ENCODE measurements around the gene XDH.
A peak's percentile ranks its signal among the peaks of the same experiment; 100 is the strongest.

XDH gene

DNA sequence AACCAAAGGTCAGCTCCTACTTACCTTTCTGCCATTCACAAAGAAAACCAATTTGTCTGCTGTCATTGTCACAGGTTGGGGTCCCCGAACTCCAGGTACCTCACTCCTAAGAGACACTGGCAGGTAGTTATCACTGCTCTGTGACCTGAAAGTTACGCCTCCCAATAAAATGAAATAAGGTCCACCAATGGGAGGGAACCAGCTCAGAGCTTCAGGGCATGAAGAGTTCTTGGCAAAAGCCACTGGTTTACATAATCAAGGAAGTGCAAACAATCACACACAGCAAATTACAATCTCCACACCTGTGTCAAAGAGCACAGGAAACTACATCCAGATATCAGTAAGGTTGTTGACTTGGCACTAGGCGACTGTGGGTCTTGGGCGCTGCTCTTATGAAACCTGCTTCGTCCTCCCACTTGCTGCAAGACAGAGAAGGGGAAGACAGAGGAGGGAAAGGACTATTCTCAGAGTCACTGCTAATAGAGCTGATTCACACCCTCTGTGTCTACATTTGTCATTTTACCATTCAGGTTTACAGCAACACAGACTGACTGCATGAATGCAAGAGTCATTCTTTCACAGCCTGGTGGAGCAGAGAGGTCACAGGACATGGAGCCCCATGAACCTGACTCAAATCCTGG is at the start of gene XDH:
TSS of gene XDH (minus strand) at position 142 of the 641 bp plus-strand sequence. CDS start at position 66, 76 bp downstream.
- no peak for DNase-seq

DNA sequence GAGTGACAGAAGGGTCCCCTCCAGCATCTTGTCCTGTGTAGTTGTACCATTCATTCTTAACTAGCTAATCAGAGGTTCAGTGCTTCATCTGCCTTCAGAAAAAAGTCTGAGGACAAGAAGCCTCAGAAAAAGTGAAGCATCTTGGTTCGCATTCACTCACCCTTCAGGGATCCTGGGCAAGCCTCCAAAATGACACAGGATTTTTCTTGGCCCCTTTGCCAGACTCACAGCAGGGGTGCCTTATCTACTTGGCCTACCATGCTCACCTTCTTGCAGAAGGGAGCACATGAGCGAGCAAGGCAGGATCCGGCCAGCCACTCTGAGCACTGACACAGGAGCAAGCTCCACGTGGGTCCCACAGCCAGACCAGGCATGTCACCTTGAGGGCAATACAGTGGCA is 43.1 kb upstream of the XDH start:
- DNase-seq, result no peak

DNA sequence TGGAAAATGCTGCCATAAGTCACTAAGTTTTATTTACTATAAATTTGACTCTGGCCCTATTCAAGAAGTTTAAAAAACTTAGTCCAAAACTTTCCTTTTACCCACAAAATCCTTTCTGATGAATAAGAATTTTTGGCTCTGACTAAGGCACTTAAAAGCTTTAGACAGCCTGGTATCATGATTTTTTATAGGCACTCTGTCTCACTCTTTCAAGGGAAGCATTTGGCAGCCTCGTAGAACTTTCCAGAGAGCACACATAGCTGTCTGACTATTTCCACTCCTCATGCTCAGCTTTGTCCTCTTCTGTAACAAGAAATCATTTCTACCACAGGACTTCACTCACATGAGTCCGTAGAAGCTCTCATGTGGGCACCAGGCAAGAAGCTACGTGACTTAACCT is 32.3 kb upstream of the XDH start:
- DNase-seq, result peak; percentile 70

- DNase-seq, result no peak
Measured at GRCh38 chr2:31442376-31442775, 27.8 kb upstream of the XDH start.

- peak; percentile 91 for DNase-seq
Measured at GRCh38 chr2:31440764-31441163, 26.2 kb upstream of the XDH start.

- no peak for DNase-seq
Measured at GRCh38 chr2:31434911-31435310, 20.4 kb upstream of the XDH start.

DNA sequence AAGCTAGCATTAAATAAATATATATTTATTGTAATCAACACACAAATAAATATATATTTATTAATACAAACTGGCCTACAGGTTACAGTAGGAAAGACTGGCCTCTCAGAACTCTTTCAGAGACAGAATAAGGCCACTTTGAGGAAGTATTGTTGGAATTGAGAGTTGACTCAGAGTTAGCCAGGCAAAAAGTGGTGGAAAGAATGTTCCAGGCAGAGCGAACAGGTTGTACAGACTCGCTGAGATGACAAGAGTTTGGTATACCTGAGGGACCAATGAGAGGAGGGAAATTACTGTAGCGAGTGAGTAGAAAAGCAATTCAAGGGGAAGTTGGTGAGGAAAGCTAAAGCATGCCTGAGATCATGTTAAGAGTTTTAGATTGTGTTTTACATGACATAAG is 19.0 kb upstream of the XDH start:
- DNase-seq, result no peak

DNA sequence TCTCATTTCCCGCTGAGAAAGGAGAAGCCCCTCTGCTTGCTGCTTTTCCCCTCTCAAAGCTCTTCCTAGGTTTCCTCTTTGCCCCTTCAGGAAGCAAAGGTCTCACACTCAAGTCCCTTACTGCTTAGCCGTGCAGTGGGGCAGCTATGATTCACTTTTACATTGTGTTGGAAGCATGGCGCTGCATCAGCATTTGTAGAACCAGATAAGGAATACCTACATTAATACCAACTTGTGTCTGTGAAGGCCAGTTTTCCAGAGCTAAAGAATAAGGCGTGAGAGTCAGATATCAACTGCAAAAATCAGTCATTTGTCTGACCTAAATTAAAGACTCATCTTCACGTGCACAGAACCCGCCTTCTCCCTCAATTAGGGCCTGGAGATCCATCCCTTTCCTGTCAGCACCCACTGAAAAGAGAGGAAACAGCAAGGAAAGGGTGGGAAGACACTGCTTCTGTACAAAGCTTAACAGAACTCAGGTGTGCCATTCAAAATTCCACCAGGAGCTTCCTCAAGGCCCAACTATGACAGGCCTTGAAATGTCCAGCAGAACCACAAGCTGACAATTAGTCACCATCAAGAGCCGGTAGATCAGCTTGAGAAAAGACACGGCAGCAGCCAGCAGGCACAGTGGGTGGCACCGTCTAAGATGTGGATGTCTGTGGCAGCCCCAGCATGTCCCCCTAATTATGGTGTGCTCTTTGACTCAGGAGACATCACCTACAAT is 16.1 kb upstream of the XDH start:
- no peak for DNase-seq

DNA sequence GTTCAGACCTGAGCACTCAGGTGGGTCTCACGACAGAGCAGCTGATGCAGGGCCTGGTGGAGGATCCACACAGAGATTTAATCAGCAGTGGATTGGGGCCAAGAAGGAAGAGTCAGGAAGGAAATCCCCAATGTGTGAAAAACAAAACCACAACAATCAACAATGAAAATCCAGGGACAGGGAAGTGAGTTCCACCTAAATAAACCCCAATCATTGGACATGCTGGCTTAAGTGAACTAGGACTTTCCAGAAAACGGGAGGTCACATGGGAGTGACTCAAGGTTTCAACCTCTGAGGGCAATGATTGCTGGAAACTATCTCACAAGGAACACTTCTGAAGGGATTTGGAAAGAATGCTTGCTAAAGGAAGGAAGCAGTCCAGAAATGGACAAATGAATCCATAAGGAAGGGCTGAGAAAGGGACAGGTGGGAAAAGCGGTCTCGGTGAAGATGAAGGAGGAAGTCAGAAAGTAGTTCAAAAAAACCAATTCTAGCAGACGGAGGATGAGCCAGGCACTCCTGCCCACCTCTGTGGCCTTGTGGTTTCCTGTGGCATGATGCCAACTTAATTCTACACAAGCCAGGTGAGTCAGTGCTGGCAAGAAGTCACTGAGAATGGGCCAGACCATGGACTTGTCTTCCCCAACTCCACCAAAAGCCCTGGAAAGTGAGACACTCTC is 15.4 kb upstream of the XDH start:
- DNase-seq, result no peak

DNA sequence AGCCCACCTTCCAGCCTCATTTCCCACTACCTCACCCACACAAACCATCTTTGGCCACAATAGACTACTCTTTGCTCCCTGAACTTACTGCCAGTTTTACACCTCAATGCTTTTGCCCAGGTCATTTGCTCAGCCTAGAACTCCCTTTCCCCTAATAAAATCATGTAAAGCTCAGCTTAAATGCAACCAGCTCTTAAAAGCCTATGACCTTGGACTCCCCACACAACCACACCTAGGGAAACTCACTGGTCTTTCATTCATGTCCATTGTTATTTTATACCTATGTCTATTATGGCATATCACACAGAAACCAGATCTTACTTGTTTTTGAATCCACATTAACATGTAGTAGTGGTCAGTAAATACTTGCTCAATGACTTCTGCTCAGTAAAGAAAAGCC is 14.5 kb upstream of the XDH start:
- DNase-seq, result no peak

GRCh38 chr2:31428001-31428418 is 13.5 kb upstream of the XDH start:
- DNase-seq, result peak; percentile 48

DNA sequence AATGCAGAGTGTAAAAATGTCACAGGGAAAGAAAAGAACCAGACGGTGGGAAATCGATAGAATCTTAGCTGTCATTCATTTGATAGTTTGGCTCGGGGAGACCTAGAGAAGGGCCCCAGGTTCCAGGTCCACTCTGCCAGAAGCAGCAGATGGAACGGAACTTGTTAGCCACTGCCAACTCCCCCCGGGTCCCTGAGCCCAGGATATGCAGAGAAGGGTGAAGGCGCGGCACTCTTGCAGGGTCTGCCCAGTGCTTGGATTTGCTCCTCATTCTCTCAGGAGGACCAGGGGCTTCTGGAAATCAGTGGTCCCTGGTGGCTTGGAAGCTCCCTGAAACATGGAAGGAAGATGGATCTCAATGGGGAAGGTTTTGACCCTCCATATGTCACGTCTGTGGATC is 11.6 kb upstream of the XDH start:
- DNase-seq, result no peak

GRCh38 chr2:31421634-31422033 is 7.1 kb upstream of the XDH start:
- DNase-seq, result no peak

- peak; percentile 73 for DNase-seq
Measured at GRCh38 chr2:31420936-31421335, 6.4 kb upstream of the XDH start.

DNA sequence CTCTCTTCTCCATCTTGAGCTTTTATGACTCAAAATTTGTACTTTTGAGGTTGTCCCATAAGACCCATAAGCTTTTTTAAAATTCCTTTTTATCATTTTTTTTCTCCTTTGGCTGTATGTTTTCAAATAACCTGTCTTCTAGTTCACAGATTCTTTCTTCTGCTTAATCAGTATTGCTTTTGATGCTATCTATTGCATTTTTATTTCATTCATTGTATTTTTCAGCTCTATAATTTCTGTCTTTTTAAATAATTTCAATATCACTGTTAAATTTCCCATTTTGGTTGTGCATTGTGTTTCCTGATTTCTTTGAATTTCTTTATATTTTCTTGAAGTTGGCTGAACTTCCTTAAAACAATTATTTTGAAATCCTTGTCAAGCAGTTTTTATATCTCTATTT is 4.8 kb upstream of the XDH start:
- no peak for DNase-seq

DNA sequence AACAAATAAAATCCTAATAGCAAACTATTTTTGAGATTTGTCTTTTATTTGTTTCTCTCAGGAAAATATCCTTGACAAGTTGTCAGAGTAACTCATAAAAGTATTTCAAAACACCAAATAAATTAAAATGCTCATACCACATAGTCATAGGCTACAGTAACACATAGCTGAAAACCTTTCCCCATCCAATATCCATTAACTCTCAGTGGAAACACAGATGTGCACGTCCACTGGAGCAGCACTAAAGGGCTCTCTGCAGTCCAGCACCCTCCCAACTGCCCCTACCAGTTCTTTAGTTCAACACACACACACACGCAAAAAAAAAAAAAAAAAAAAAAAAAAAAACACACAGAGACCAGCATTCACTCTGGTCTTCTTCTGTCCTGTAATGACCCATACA is 879 bp upstream of the XDH start:
- peak; percentile 26 for DNase-seq

DNA sequence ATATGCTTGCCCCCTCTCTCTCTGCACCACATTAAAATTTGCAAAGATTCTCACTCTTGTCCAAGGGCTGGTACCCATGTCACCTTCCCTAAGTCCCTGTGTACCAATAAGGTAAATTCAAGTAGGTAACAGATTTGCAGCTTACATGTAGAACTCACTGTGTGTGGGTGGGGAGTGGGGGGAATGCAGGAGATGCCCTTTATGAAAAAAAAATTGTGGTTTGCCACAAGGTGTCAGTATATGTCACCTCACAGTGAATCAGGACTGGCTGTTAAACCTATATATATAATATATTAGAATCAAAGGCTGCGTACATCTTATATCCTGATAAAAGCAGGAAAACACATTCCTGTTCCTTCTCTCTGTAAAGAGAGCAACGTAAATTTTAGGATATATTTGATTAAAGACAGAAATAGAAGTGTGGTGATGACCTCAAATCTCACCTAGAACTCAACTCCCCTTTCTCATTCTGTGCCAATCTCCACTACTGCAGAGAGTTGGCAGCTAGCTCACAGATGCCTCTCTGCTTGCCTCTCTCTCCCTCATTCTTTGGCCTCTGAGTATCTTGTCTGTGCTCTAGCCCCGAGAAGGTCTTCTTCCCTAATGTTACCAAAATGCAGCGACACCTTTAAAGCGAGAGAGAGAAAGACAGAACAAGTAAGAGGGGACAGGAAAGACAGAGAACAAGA is 536 bp downstream of the XDH start:
- DNase-seq, result no peak

DNA sequence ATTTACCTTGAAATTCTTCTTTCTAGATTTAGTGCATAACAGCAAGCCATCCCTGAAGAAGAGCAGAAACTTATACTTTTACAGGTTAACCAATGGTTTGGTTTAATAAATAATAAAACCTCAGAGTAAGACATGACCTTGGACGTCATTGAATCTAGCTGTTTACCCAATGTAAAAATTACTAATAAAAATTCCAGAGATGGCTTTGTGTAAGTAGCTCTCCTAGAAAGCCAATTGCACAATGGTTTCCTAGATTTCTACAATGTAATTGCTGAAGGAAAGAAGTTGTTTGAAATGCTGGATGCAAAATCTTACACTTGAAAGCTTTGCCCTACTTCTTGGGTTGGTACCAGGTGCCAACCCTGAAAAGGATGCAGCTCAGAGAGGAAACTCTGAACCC is 1.5 kb downstream of the XDH start:
- DNase-seq, result peak; percentile 38

DNA sequence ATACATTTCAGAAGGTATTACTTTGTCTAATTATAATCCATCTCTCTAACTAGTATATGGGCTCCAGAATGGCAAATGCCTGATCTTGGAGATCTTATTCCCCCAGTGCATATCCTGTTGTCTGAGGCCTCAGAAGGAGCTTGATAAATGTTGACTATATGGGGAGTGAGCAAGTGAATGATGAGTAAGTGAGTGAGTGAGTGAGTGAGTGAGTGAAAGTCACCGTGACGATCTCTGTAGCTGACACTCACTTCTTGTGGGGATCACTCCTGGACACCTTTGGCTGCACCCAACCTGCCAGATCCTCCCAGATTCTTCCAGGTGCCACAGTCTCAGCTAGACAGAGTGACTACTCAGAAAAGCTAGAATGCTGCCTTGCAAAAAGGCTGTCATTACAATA is 2.8 kb downstream of the XDH start:
- no peak for DNase-seq

GRCh38 chr2:31406593-31407385 is 7.8 kb downstream of the XDH start:
- no peak for DNase-seq

- no peak for DNase-seq
Measured at GRCh38 chr2:31404827-31405226, 9.7 kb downstream of the XDH start.

DNA sequence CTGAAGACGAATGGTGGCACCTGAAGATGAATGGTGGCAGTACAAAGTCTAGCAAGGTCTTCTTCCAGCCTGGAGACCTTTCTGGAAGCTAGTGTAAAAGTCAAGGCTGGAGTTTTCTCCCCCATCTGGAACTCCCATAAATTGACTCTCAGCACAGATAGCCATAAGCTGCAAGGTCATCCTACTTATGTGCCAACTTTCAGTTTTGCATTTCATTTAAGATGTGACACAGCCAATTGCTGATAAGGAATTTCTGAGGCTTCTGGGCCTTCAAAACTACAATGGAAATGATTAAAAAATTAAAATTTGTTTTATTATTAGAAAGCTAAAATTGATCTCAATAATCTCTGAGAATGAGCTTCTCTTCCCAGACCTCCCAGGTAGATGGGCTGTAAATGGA is 10.2 kb downstream of the XDH start:
- no peak for DNase-seq

GRCh38 chr2:31402388-31402787 is 12.2 kb downstream of the XDH start:
- DNase-seq, result peak; percentile 28

All from EL (cell line).